Progenitor cell of endocrine pancreas (in vitro differentiated cells): ENCODE results near the gene IFI30. TPM values are rescaled to one million over a fixed set of nuclear protein-coding genes. Genes with fewer than 3 reads are reported as not detected.

ENCODE experiments used
- DNase-seq: peaks from one replicate; pipeline ENCODE4 v3.0.0; 2021; ENCODE audit warnings: low spot score; ENCODE audit not compliant: unreplicated experiment
- H3K27ac Mint-ChIP-seq: 2 replicates; pipeline ENCODE4 v1.8.0; 2021; ENCODE audit warnings: mild to moderate bottlenecking, moderate library complexity, mixed read lengths
- H3K27me3 Mint-ChIP-seq: 2 replicates; pipeline ENCODE4 v1.8.0; 2021; ENCODE audit warnings: mixed read lengths
- H3K36me3 Mint-ChIP-seq: 2 replicates; pipeline ENCODE4 v1.8.0; 2022; ENCODE audit warnings: mixed read lengths; ENCODE audit not compliant: insufficient read depth
- H3K4me1 Mint-ChIP-seq: 2 replicates; pipeline ENCODE4 v1.8.0; 2021; ENCODE audit warnings: low read depth, mixed read lengths
- H3K4me3 Mint-ChIP-seq: 2 replicates; pipeline ENCODE4 v1.8.0; 2021; ENCODE audit warnings: low read depth, mild to moderate bottlenecking, moderate library complexity, mixed read lengths
- H3K9me3 Mint-ChIP-seq: 2 replicates; pipeline ENCODE4 v1.8.0; 2021; ENCODE audit warnings: low read depth, mixed read lengths
- CTCF ChIP-seq: fragments of 200-600 bp; sonication (generic); IDR thresholded peaks from one replicate; pipeline ENCODE4 v1.5.0; 2021; ENCODE audit warnings: antibody characterized with exemption, mild to moderate bottlenecking; ENCODE audit not compliant: unreplicated experiment
- total RNA-seq: library from RNA; stranded (reverse); gene quantifications from 2 replicates; pipeline ENCODE4 v1.2.1, GENCODE V29; 2021

IFI30 gene
- total RNA-seq, 1 donor from 2014 or later, result not detected

- no peak for DNase-seq
- Mint-ChIP-seq H3K27ac (no peak overlapping the region), H3K9me3 (no peaks in the 10 kb centered on the region), H3K4me1 (no peaks in the 10 kb centered on the region), H3K27me3 (no peaks in the 10 kb centered on the region), H3K36me3 (peaks cover 17% of the 10 kb centered on the region), H3K4me3 (no peak overlapping the region)
- TF ChIP-seq CTCF, result no peak
These were observed 28.7 kb upstream of the IFI30 start for GRCh38 chr19:18144906-18145305.

DNA sequence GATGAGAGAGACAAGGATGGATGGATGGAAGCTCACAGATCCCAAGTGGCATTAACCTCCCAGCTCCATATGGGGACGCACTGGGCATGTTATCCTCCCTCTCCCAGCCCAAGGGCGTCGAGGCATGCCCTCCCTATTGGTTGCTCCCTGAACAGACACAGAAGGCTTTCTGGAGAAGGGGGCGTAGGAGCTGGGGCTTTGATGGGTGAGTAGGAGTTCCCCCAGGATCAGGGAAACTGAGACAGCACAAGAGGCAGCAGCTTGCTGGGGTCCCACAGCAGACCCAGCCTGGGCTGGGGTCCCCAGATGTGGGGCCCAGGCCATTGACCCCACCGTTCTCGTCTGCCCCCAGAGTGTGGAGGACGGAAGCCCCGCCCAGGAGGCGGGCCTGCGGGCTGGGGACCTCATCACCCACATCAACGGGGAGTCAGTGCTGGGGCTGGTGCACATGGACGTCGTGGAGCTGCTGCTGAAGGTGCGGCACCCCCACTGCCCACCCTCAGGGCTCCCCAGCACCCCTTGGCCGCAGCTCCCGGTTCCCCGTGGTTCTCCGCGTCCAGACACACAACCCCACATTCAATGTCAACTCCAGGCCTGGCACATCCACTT, 28.1 kb upstream of the IFI30 start:
- Mint-ChIP-seq H3K36me3 (peaks cover 14% of the 10 kb centered on the region), H3K27ac (no peak overlapping the region), H3K27me3 (no peaks in the 10 kb centered on the region), H3K4me1 (no peaks in the 10 kb centered on the region), H3K4me3 (no peak overlapping the region), H3K9me3 (no peaks in the 10 kb centered on the region)
- TF ChIP-seq CTCF, result no peak
- DNase-seq, result no peak

GRCh38 chr19:18147396-18147795, 26.2 kb upstream of the IFI30 start:
- no peaks in the 10 kb centered on the region for H3K27me3 Mint-ChIP-seq
- peaks cover 2% of the 10 kb centered on the region for H3K4me1 Mint-ChIP-seq
- H3K27ac Mint-ChIP-seq, result no peak overlapping the region
- no peaks in the 10 kb centered on the region for H3K9me3 Mint-ChIP-seq
- no peak for DNase-seq
- no peak for TF ChIP-seq CTCF
- peaks cover 12% of the 10 kb centered on the region for H3K36me3 Mint-ChIP-seq
- no peak overlapping the region for H3K4me3 Mint-ChIP-seq

GRCh38 chr19:18149596-18149975, 24.0 kb upstream of the IFI30 start:
- Mint-ChIP-seq H3K4me3 (no peak overlapping the region), H3K27me3 (no peaks in the 10 kb centered on the region), H3K9me3 (no peaks in the 10 kb centered on the region), H3K27ac (no peak overlapping the region), H3K4me1 (peaks cover 10% of the 10 kb centered on the region), H3K36me3 (peaks cover 10% of the 10 kb centered on the region)
- no peak for TF ChIP-seq CTCF
- no peak for DNase-seq

DNA sequence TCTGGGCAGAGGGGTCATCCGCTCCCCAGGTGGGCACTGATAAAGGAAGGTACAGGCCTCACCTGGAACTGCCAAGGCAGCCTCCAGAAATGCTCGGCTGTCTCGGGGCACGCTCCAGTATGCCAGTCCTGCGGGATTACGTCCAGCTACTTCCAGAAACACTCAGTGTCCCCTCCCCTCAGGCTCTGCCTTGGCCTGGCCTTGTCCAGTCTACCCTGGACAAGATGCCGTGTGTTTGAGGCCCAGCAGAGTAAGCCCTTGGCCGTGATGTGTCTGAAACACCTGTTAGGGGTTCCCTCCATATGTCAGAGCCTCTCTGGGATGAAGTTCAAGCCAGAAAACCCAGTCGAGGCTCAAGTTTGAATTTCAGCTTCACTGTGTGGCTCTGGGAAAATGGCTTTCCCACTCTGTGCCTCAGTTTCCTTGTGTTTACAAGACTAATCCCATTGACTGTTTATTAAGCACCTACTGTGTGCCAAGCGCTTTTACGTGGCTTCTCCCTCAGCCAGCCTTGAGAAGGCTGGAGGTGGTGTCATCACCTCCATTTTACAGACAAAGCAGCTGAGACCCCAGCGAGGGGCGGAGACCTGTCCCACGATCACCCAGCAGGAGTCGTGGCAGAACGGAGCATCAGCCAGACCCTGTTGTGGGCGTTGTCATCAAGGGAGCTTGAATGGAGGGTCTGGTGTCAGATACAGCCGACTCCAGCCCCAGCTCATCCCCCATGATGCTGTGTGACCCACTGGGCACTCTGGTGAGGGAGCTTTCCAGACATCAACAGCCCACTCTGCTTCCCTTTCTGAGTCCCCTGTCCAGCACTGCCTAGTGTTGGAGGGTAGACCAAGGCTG, 22.6 kb upstream of the IFI30 start:
- Mint-ChIP-seq H3K27me3 (no peaks in the 10 kb centered on the region), H3K27ac (no peak overlapping the region), H3K9me3 (no peaks in the 10 kb centered on the region), H3K36me3 (peaks cover 6% of the 10 kb centered on the region), H3K4me3 (no peak overlapping the region), H3K4me1 (peaks cover 11% of the 10 kb centered on the region)
- no peak for DNase-seq
- TF ChIP-seq CTCF, result no peak
